Suprapubic skin (tissue), 4 donors: ENCODE results near the gene BMERB1.

Source experiments
- CTCF ChIP-seq, 2 donors: fragments of 200-600 bp in 1 of 2; fragments of 450-650 bp in 1 of 2; sonication (generic) in 1 of 2; IDR thresholded peaks; one replicate each; pipeline ENCODE4 v1.5.1; 2016 to 2019; ENCODE audit warnings: antibody characterized with exemption in 2 of 2, mild to moderate bottlenecking in 1 of 2, moderate library complexity in 1 of 2
- EP300 ChIP-seq: sonication (generic); formaldehyde crosslinking; IDR thresholded peaks from one replicate; pipeline ENCODE4 v1.6.1; 2017; ENCODE audit warnings: antibody characterized with exemption
- POLR2A ChIP-seq, 2 donors: fragments of 450-650 bp; IDR thresholded peaks; one replicate each; pipeline ENCODE4 v1.6.1; 2017; ENCODE audit warnings: antibody characterized with exemption in 2 of 2, mild to moderate bottlenecking in 2 of 2, moderate library complexity in 2 of 2
- POLR2AphosphoS5 ChIP-seq, 3 donors: sonication (generic); formaldehyde crosslinking; IDR thresholded peaks; one replicate each; pipeline ENCODE4 v1.6.1; 2017; ENCODE audit warnings: antibody characterized with exemption in 3 of 3

GRCh38 chr16:15621889-15622288 is 187.5 kb downstream of the BMERB1 start:
- TF ChIP-seq CTCF (IDR thresholded peaks at IDR 0.05) (no peak), POLR2AphosphoS5 (IDR thresholded peaks at IDR 0.05) (no peak), EP300 (no peak), POLR2A (IDR thresholded peaks at IDR 0.05) (no peak)
